GM19043 (cell line): ENCODE data around the gene SLC35A2.
"Not testable (repeated sequence)": the region's sequence is repeated elsewhere in the genome, so short reads cannot be mapped to it uniquely, and the experiment has no call there.

Experiments used
- ATAC-seq: cut with Tn5 transposase; IDR thresholded peaks from one replicate; pipeline ENCODE4 v1.9.1; 2021; ENCODE audit warnings: low read depth; ENCODE audit not compliant: unreplicated experiment

The SLC35A2 gene

GRCh38 chrX:48854121-48854804 lies 57.2 kb downstream of the SLC35A2 start:
- ATAC-seq = not testable (repeated sequence)

GRCh38 chrX:48853494-48853893 lies 58.0 kb downstream of the SLC35A2 start:
- not testable (repeated sequence) for ATAC-seq
